ENCODE data around the gene SLC23A3. TPM values are rescaled to one million over a fixed set of nuclear protein-coding genes. Genes with fewer than 3 reads are reported as not detected.

The SLC23A3 gene
- total RNA-seq, 2 donors from 2014 or later, result 0.46 to 1.9 TPM

DNA sequence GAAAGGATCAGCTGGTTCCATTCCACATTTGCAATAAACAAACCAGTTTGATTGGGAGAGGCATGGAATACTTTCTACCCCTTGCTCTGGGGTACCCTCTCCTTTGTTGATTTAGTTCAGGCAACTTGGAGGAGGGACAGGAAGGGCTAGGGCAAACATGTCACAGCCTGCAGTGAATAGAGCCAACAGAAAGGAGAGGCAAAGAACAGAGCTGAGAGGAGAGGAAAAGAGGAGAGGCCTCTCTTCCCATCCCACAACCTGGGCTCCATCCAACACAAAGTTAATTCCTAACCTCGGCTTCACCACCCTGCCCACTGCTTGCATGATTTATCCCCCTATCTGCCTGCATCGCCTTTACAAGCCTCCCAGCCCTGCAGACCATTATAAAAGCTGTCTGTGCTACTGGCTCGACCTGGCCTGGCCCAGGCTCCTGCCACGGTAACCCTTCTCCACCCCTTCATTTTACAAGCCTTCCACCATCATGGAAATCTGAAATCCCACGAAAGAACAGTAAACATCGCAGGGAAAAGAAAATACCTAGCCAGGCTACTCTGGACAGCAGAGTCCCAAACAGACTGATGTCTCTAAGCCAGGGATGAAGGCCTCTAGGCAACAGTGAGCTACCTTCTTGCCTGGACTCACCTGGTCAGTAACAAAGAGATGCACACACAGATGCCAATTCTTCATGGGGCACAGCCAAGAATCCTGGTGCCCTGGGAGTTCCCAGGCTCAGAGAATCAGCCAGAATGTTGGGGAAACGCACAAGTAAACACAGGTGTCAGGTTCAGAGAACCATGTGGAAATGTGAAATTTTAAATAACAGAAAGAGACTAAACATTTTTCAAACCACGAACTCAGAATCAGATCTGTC, 52.8 kb downstream of the SLC23A3 start:
- Mint-ChIP-seq H3K9me3 (no peaks in the 10 kb centered on the region), H3K27ac (no peak overlapping the region), H3K4me1 (peaks cover 40% of the 10 kb centered on the region), H3K4me3 (no peak overlapping the region), H3K27me3 (ENCODE audit: insufficient read depth) (no peaks in the 10 kb centered on the region), H3K36me3 (ENCODE audit: low read depth) (no peaks in the 10 kb centered on the region)
- H3K27me3 ChIP-seq (ENCODE audit: control insufficient read depth, insufficient read depth, low read length, poor library complexity, severe bottlenecking), result no peaks in the 10 kb centered on the region
- DNase-seq, result no peak
- H3K9me3 ChIP-seq (ENCODE audit: control insufficient read depth, low read length), result no peaks in the 10 kb centered on the region
- no peak overlapping the region for H3K4me3 ChIP-seq (ENCODE audit: low read length)
- no peaks in the 10 kb centered on the region for H3K36me3 ChIP-seq (ENCODE audit: control insufficient read depth, insufficient read depth, low read length)
- H3K27ac ChIP-seq (ENCODE audit: low read depth, low read length), result no peak overlapping the region
- peaks cover 3% of the 10 kb centered on the region for H3K4me1 ChIP-seq (ENCODE audit: control insufficient read depth, insufficient read depth, low read length)
- WGBS, 2 experiments (ENCODE audit: insufficient coverage in 1 of 2, insufficient read length in 1 of 2), result 92 to 94% methylated on average over 4 to 8 of the region's 8 CpGs
- H3K9ac ChIP-seq (ENCODE audit: extremely low read depth, low read length, poor library complexity, severe bottlenecking), result no peak overlapping the region
- TF ChIP-seq, protein P1, sequence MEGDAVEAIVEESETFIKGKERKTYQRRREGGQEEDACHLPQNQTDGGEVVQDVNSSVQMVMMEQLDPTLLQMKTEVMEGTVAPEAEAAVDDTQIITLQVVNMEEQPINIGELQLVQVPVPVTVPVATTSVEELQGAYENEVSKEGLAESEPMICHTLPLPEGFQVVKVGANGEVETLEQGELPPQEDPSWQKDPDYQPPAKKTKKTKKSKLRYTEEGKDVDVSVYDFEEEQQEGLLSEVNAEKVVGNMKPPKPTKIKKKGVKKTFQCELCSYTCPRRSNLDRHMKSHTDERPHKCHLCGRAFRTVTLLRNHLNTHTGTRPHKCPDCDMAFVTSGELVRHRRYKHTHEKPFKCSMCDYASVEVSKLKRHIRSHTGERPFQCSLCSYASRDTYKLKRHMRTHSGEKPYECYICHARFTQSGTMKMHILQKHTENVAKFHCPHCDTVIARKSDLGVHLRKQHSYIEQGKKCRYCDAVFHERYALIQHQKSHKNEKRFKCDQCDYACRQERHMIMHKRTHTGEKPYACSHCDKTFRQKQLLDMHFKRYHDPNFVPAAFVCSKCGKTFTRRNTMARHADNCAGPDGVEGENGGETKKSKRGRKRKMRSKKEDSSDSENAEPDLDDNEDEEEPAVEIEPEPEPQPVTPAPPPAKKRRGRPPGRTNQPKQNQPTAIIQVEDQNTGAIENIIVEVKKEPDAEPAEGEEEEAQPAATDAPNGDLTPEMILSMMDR (conservative IDR thresholded peaks at IDR 0.05), result no peak

DNA sequence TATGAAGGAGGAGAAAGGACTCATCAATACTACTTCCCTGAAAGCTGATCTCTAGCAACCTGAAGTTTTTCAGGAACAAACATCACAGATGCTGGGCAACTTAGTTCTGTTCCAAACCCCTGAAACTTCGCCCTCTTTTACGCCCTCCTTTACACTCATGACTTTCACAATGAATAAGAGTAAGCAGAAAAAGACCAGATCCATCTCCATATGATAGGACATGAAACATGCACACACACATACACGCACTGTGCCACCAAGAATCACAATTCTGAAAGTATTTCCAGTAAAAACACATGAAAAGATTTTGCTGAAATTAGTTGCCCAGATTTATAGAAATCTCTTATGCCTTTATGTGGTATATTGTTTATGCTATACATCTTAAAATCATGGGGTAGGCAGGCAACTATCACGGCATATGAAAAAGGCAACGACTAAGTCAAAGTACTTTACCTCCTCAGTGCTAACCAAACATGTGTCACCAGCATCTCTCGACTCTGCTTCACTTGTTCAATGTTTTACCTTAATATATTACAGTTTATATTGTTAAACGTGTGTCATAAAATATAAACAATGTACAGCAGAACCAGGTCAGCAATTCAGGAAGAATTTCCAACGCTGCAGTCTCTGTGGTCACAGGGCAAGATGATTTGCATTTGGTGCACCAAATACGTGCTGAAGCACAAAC, 57.0 kb downstream of the SLC23A3 start:
- Mint-ChIP-seq H3K4me3 (no peak overlapping the region), H3K4me1 (peaks cover 42% of the 10 kb centered on the region), H3K36me3 (ENCODE audit: low read depth) (no peaks in the 10 kb centered on the region), H3K27me3 (ENCODE audit: insufficient read depth) (no peaks in the 10 kb centered on the region), H3K9me3 (no peaks in the 10 kb centered on the region), H3K27ac (no peak overlapping the region)
- Histone ChIP-seq H3K4me1 (ENCODE audit: control insufficient read depth, insufficient read depth, low read length) (peaks cover 6% of the 10 kb centered on the region), H3K36me3 (ENCODE audit: control insufficient read depth, insufficient read depth, low read length) (no peaks in the 10 kb centered on the region), H3K9ac (ENCODE audit: extremely low read depth, low read length, poor library complexity, severe bottlenecking) (no peak overlapping the region), H3K9me3 (ENCODE audit: control insufficient read depth, low read length) (no peaks in the 10 kb centered on the region), H3K4me3 (ENCODE audit: low read length) (no peak overlapping the region), H3K27ac (ENCODE audit: low read depth, low read length) (no peak overlapping the region), H3K27me3 (ENCODE audit: control insufficient read depth, insufficient read depth, low read length, poor library complexity, severe bottlenecking) (no peaks in the 10 kb centered on the region)
- TF ChIP-seq, protein P1 (conservative IDR thresholded peaks at IDR 0.05), result no peak
- DNase-seq, result no peak
- 93% methylated on average over 4 to 9 of the region's 9 CpGs for WGBS, 2 experiments (ENCODE audit: insufficient coverage in 1 of 2, insufficient read length in 1 of 2)

DNA sequence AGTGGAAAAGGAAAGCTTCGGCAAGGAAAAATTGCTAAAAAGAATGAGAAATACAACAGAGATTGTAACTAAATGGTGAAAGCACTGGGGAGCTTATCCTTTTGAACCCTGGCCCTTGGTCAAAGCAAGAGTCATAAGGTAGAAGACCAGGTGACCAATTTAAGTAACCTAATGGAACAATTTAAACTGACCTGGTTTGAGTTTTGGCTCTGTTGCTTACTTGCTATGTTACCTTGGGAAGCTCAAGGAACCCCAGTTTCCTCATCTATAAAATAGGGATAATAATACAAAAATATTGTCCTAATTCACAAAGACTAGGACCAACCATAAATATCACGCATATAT, 57.8 kb downstream of the SLC23A3 start:
- H3K27ac Mint-ChIP-seq, result no peak overlapping the region
- no peaks in the 10 kb centered on the region for H3K36me3 Mint-ChIP-seq (ENCODE audit: low read depth)
- no peak for DNase-seq
- no peaks in the 10 kb centered on the region for H3K27me3 ChIP-seq (ENCODE audit: control insufficient read depth, insufficient read depth, low read length, poor library complexity, severe bottlenecking)
- no peaks in the 10 kb centered on the region for H3K36me3 ChIP-seq (ENCODE audit: control insufficient read depth, insufficient read depth, low read length)
- WGBS, 2 experiments (ENCODE audit: insufficient coverage in 1 of 2, insufficient read length in 1 of 2), result 98 to 100% methylated on average over 2 of the region's 2 CpGs
- no peak overlapping the region for H3K27ac ChIP-seq (ENCODE audit: low read depth, low read length)
- H3K9me3 ChIP-seq (ENCODE audit: control insufficient read depth, low read length), result no peaks in the 10 kb centered on the region
- no peak overlapping the region for H3K4me3 ChIP-seq (ENCODE audit: low read length)
- peaks cover 38% of the 10 kb centered on the region for H3K4me1 Mint-ChIP-seq
- TF ChIP-seq, protein P1 (conservative IDR thresholded peaks at IDR 0.05), result no peak
- H3K9me3 Mint-ChIP-seq, result no peaks in the 10 kb centered on the region
- H3K4me3 Mint-ChIP-seq, result no peak overlapping the region
- no peaks in the 10 kb centered on the region for H3K27me3 Mint-ChIP-seq (ENCODE audit: insufficient read depth)
- H3K4me1 ChIP-seq (ENCODE audit: control insufficient read depth, insufficient read depth, low read length), result peaks cover 6% of the 10 kb centered on the region
- H3K9ac ChIP-seq (ENCODE audit: extremely low read depth, low read length, poor library complexity, severe bottlenecking), result no peak overlapping the region

Other genes starting within 250 kb of the SLC23A3 start
- under 1 TPM; 0.81 to 0.95 TPM for gene CDK5R2, start 210.4 kb downstream of the SLC23A3 start, total RNA-seq
- not detected for gene FEV, start 184.8 kb downstream of the SLC23A3 start, total RNA-seq
- gene CRYBA2, start 176.6 kb downstream of the SLC23A3 start, total RNA-seq, result 1 to 10 TPM; 2.6 to 3.5 TPM
- gene CFAP65, start 128.5 kb downstream of the SLC23A3 start, total RNA-seq, result 1 to 10 TPM in 1 of 2 donors, under 1 TPM in 1; 0.84 to 1.5 TPM
- 10 to 100 TPM in 1 of 2 donors, 1 to 10 TPM in 1; 2.1 to 10.3 TPM for gene IHH, start 109.1 kb downstream of the SLC23A3 start, total RNA-seq
- gene NHEJ1, start 9.2 kb downstream of the SLC23A3 start, total RNA-seq, result 10 to 100 TPM; 16.2 to 27.4 TPM
- 10 to 100 TPM; 27.7 to 33.2 TPM for gene CNPPD1, start 6.9 kb upstream of the SLC23A3 start, total RNA-seq
- gene RETREG2, start 8.2 kb upstream of the SLC23A3 start, total RNA-seq, result 10 to 100 TPM; 67.0 to 73.4 TPM
- gene ZFAND2B, start 36.8 kb upstream of the SLC23A3 start, total RNA-seq, result 10 to 100 TPM; 21.7 to 22.5 TPM
- gene ABCB6, start 48.9 kb upstream of the SLC23A3 start, total RNA-seq, result 10 to 100 TPM; 39.1 to 76.0 TPM
- 10 to 100 TPM; 45.4 to 45.7 TPM for gene ATG9A, start 59.6 kb upstream of the SLC23A3 start, total RNA-seq
- gene ANKZF1, start 59.8 kb upstream of the SLC23A3 start, total RNA-seq, result 10 to 100 TPM; 50.9 to 56.3 TPM
- 10 to 100 TPM in 1 of 2 donors, 1 to 10 TPM in 1; 9.7 to 13.8 TPM for gene GLB1L, start 75.4 kb upstream of the SLC23A3 start, total RNA-seq
- gene STK16, start 75.5 kb upstream of the SLC23A3 start, total RNA-seq, result 10 to 100 TPM; 27.3 to 37.7 TPM
- gene TUBA4B, start 83.2 kb upstream of the SLC23A3 start, total RNA-seq, result not detected
- 1 to 10 TPM; 4.0 to 9.5 TPM for gene TUBA4A, start 83.9 kb upstream of the SLC23A3 start, total RNA-seq
- 10 to 100 TPM; 61.9 to 80.9 TPM for gene DNAJB2, start 109.3 kb upstream of the SLC23A3 start, total RNA-seq
- 1 to 10 TPM in 1 of 2 donors, under 1 TPM in 1; 0.44 to 1.1 TPM for gene PTPRN, start 139.4 kb upstream of the SLC23A3 start, total RNA-seq
- not detected for gene RESP18, start 162.7 kb upstream of the SLC23A3 start, total RNA-seq
- 10 to 100 TPM; 54.6 to 76.1 TPM for gene DNPEP, start 217.9 kb upstream of the SLC23A3 start, total RNA-seq
- gene DES, start 248.3 kb upstream of the SLC23A3 start, total RNA-seq, result 1 to 10 TPM; 1.1 to 3.5 TPM

Data from endodermal cell (in vitro differentiated cells).